ENCODE data around the gene BATF2. TPM values are rescaled to one million over a fixed set of nuclear protein-coding genes. Genes with fewer than 3 reads are reported as not detected.

BATF2 gene
- polyA plus RNA-seq, 1 donor from 2014 or later: not detected

DNA sequence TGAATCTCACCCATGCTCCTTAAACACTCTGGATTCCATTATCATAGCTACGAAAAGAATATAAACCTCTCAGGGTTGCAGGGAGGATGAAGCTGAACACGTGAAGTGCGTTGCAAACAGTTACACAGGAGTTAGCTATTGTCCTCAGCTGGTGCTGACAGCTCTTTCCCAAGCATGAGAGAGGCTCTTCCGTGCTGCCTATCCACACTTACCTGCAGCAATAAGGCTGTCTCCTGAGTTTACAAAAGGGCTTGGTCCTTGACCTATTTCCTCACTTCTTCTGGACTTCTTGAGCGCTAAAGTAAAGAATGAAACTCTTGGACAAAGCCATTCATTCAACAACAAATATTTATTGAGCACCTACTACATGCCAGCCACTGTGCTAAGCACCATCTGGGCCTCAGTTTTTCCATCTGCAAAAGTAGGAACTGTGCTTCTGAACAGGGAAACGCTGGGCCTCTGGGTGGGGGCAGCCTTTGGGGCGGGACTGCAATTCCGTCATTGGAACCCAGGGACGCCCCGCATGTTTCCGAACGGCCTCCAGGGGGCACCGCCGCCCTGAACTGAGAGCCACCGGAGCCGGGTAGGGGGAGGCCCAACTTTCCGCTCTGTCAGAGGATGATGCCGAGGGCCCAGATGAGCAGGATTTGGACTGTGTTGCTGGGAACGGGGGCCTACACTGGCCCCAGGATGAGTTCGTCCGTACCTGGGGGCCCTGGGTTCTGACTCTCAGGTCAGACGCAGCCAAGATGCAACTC is 16.5 kb upstream of the BATF2 start:
- H3K79me2 ChIP-seq (replicated peaks; ENCODE audit: insufficient read depth, low read length): no peaks in the 10 kb centered on the region
- no peak overlapping the region for H3K4me2 ChIP-seq (ENCODE audit: low read length)
- no peaks in the 10 kb centered on the region for H3K9me3 ChIP-seq (ENCODE audit: low read length)
- no peaks in the 10 kb centered on the region for H4K20me1 ChIP-seq (ENCODE audit: insufficient read depth)
- TF ChIP-seq EZH2 (IDR thresholded peaks at IDR 0.05; ENCODE audit: borderline replicate concordance, insufficient read depth, low read length, poor library complexity, severe bottlenecking) (no peak), MXI1 (conservative IDR thresholded peaks at IDR 0.05; ENCODE audit: poor library complexity, severe bottlenecking) (no peak), SMC3 (conservative IDR thresholded peaks at IDR 0.05; ENCODE audit: poor library complexity) (peak; percentile 73), RAD21 (conservative IDR thresholded peaks at IDR 0.05) (peak; percentile 60), POLR2AphosphoS5 (IDR thresholded peaks at IDR 0.05) (no peak), TAF1 (IDR thresholded peaks at IDR 0.05; ENCODE audit: low read depth) (no peak)
- no peaks in the 10 kb centered on the region for H3K36me3 ChIP-seq (ENCODE audit: insufficient read depth, low read length)
- H3K9ac ChIP-seq (ENCODE audit: low read length): peak overlapping the region; percentile 84
- peak overlapping the region; percentile 82 for H3K27ac ChIP-seq (ENCODE audit: low read length)
- H2AFZ ChIP-seq (ENCODE audit: low read depth, low read length): peak overlapping the region; percentile 92
- no peaks in the 10 kb centered on the region for H3K9me2 ChIP-seq (ENCODE audit: insufficient read depth, low read length)
- H3K27me3 ChIP-seq (ENCODE audit: insufficient read depth, low read depth, low read length): no peaks in the 10 kb centered on the region
- peak overlapping the region; percentile 90 for H3K4me3 ChIP-seq (ENCODE audit: low read length)
- H3F3A ChIP-seq (ENCODE audit: insufficient read depth, low read length, poor library complexity, severe bottlenecking): no peaks in the 10 kb centered on the region

DNA sequence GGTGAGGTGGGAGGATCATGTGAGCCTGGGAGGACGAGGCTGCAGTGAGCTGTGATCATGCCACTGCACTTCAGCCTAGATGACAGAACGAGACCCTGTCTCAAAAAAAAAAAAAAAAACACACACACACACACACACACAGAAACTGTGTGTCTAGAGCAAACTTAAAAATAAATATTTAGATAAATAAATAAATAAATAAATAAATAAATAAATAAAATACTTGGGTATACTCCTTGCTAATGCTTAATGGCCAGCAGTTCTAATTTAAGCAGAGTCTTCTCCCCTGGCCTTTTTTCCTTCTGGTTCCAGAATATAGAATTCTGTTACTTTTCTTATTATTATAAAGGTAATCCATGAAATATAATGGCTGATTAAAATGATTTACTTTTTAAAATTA is 12.1 kb upstream of the BATF2 start:
- Histone ChIP-seq H3F3A (ENCODE audit: insufficient read depth, low read length, poor library complexity, severe bottlenecking) (no peaks in the 10 kb centered on the region), H3K79me2 (replicated peaks; ENCODE audit: insufficient read depth, low read length) (no peaks in the 10 kb centered on the region), H3K27me3 (ENCODE audit: insufficient read depth, low read depth, low read length) (no peaks in the 10 kb centered on the region), H3K27ac (ENCODE audit: low read length) (no peak overlapping the region), H3K4me3 (ENCODE audit: low read length) (no peak overlapping the region), H4K20me1 (ENCODE audit: insufficient read depth) (no peaks in the 10 kb centered on the region), H3K36me3 (ENCODE audit: insufficient read depth, low read length) (no peaks in the 10 kb centered on the region), H3K9ac (ENCODE audit: low read length) (no peak overlapping the region), H2AFZ (ENCODE audit: low read depth, low read length) (no peak overlapping the region), H3K4me2 (ENCODE audit: low read length) (no peak overlapping the region), H3K9me3 (ENCODE audit: low read length) (no peaks in the 10 kb centered on the region), H3K9me2 (ENCODE audit: insufficient read depth, low read length) (no peaks in the 10 kb centered on the region)
- TF ChIP-seq, protein P1, sequence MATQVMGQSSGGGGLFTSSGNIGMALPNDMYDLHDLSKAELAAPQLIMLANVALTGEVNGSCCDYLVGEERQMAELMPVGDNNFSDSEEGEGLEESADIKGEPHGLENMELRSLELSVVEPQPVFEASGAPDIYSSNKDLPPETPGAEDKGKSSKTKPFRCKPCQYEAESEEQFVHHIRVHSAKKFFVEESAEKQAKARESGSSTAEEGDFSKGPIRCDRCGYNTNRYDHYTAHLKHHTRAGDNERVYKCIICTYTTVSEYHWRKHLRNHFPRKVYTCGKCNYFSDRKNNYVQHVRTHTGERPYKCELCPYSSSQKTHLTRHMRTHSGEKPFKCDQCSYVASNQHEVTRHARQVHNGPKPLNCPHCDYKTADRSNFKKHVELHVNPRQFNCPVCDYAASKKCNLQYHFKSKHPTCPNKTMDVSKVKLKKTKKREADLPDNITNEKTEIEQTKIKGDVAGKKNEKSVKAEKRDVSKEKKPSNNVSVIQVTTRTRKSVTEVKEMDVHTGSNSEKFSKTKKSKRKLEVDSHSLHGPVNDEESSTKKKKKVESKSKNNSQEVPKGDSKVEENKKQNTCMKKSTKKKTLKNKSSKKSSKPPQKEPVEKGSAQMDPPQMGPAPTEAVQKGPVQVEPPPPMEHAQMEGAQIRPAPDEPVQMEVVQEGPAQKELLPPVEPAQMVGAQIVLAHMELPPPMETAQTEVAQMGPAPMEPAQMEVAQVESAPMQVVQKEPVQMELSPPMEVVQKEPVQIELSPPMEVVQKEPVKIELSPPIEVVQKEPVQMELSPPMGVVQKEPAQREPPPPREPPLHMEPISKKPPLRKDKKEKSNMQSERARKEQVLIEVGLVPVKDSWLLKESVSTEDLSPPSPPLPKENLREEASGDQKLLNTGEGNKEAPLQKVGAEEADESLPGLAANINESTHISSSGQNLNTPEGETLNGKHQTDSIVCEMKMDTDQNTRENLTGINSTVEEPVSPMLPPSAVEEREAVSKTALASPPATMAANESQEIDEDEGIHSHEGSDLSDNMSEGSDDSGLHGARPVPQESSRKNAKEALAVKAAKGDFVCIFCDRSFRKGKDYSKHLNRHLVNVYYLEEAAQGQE (IDR thresholded peaks at IDR 0.05; ENCODE audit: borderline replicate concordance): no peak
- TF ChIP-seq TAF1 (IDR thresholded peaks at IDR 0.05; ENCODE audit: low read depth) (no peak), CTCF (IDR thresholded peaks at IDR 0.05; ENCODE audit: poor library complexity, severe bottlenecking) (no peak), POLR2AphosphoS5 (IDR thresholded peaks at IDR 0.05) (no peak), EZH2 (IDR thresholded peaks at IDR 0.05; ENCODE audit: borderline replicate concordance, insufficient read depth, low read length, poor library complexity, severe bottlenecking) (no peak), RAD21 (conservative IDR thresholded peaks at IDR 0.05) (no peak), SMC3 (conservative IDR thresholded peaks at IDR 0.05; ENCODE audit: poor library complexity) (no peak), EP300 (conservative IDR thresholded peaks at IDR 0.05; ENCODE audit: poor library complexity, severe bottlenecking) (no peak), MXI1 (conservative IDR thresholded peaks at IDR 0.05; ENCODE audit: poor library complexity, severe bottlenecking) (no peak)

Measured in neural cell (in vitro differentiated cells).